22Rv1 (cell line): Measurements from ENCODE around the gene GNB1.

Experiments used
- H3K27ac ChIP-seq: fragments of 450-650 bp; 2 replicates; pipeline ENCODE4 v1.5.1; 2017
- ZFX ChIP-seq: fragments of 450-650 bp; IDR thresholded peaks from 2 replicates; pipeline ENCODE4 v1.6.1; 2017; ENCODE audit warnings: antibody characterized with exemption, borderline replicate concordance
- TF ChIP-seq, protein P1 (sequence below): fragments of 450-650 bp; IDR thresholded peaks from 2 replicates; pipeline ENCODE4 v1.5.1; 2017; ENCODE audit warnings: mild to moderate bottlenecking

GNB1 gene

DNA sequence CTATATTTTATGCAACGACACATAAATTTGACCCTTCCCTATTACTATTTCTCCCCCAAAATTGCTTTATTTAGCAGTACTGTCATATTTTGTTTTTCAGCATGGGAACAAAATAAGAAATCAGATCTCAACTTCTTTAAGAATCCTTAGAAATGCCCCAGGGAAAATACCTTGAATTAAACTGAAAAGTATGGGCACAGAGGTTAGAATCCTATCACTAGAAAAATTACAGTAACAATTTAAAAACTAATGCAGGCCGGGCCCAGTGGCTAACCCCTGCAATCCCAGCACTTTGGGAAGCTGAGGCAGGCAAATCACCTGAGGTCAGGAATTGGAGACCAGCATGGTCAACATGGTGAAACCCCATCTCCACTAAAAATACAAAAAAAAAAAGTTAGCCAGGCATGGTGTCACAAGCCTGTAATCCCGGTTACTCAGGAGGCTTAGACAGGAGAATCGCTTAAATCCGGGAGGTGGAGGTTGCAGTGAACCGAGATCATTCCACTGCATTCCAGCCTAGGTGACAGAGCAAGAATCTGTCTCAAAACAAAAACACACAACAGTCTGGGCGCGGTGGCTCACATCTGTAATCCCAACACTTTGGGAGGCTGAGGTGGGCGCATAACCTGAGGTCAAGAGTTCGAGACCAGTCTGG, 51.4 kb downstream of the GNB1 start:
- TF ChIP-seq, protein P1, sequence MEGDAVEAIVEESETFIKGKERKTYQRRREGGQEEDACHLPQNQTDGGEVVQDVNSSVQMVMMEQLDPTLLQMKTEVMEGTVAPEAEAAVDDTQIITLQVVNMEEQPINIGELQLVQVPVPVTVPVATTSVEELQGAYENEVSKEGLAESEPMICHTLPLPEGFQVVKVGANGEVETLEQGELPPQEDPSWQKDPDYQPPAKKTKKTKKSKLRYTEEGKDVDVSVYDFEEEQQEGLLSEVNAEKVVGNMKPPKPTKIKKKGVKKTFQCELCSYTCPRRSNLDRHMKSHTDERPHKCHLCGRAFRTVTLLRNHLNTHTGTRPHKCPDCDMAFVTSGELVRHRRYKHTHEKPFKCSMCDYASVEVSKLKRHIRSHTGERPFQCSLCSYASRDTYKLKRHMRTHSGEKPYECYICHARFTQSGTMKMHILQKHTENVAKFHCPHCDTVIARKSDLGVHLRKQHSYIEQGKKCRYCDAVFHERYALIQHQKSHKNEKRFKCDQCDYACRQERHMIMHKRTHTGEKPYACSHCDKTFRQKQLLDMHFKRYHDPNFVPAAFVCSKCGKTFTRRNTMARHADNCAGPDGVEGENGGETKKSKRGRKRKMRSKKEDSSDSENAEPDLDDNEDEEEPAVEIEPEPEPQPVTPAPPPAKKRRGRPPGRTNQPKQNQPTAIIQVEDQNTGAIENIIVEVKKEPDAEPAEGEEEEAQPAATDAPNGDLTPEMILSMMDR: no peak
- no peak for TF ChIP-seq ZFX
- no peak overlapping the region for H3K27ac ChIP-seq

DNA sequence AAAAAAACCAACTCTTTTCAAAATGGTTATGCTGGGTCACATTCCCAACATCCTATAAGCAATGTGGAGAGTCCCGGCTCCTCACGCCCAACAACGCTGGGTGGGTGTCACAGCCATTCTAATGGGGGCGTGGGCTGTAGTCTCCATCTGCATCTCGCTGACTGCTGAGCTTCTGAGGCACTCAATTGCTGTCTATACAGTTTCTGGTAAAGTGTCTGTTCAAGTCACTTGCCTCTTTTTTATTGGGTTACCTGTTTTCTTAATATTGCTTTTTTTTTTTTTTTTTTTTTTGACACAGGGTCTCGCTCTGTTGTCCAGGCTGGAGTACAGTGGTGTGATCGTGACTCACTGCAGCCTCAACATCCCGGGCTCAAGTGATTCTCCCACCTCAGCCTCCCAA, 54.8 kb downstream of the GNB1 start:
- no peak overlapping the region for H3K27ac ChIP-seq
- TF ChIP-seq ZFX: no peak
- TF ChIP-seq, protein P1: no peak

DNA sequence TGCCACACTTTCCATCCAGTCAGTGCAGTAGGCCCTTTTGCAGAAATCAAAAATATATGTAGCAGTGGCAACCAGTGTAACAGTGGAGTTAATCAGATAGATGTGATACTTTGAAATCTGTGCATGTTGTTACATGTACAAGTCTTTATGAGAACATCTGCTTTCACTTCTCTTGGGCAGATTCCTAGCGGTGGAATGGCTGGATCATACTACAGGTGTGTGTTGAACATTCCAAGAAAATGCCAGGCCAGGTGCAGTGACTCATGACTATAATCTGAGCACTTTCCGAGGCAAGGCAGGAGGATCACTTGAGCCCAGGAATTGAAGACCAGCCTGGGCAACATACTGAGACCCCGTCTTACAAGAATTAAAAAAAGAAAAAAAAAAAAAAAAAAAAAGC, 55.3 kb downstream of the GNB1 start:
- no peak overlapping the region for H3K27ac ChIP-seq
- TF ChIP-seq, protein P1: no peak
- no peak for TF ChIP-seq ZFX

DNA sequence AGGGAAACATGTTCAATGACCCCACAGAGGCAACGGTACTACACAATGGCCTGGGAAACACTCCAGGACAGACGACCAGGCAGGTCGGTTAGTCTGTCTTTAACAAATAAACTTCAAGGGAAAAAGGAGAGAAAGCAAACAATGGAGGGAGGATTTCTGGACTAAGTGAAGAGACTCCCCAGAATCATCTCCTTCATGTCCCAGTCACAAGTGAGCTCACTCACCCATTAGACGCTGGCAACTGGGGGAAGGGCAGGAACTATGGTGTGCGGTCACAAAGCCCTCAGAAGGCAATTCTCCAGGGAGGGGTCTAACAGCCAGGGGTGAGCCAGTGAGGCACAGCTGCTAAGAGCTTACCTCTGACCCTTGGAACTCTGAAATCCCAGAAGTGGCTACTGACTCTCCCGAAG, 57.0 kb downstream of the GNB1 start:
- TF ChIP-seq, protein P1: no peak
- TF ChIP-seq ZFX: no peak
- H3K27ac ChIP-seq: no peak overlapping the region

DNA sequence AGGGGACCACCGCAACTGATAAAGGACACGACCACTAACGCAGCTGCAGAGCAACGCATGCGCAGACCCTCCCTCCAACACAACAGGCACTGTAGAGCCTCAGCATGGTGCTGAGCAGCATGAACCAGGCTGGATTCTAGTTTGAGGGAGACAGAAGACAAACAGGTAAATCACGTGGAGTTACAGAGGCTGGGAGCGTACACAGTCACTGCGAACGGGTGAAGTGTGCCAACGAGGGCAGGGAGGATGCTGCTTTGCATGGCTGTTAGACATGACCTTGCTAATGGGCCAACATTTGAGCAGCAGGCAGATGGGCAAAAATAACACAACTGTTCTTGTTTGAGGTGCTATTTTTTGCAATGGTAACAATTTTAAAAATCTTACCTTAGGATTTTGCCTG, 57.4 kb downstream of the GNB1 start:
- no peak overlapping the region for H3K27ac ChIP-seq
- TF ChIP-seq, protein P1: no peak
- no peak for TF ChIP-seq ZFX

DNA sequence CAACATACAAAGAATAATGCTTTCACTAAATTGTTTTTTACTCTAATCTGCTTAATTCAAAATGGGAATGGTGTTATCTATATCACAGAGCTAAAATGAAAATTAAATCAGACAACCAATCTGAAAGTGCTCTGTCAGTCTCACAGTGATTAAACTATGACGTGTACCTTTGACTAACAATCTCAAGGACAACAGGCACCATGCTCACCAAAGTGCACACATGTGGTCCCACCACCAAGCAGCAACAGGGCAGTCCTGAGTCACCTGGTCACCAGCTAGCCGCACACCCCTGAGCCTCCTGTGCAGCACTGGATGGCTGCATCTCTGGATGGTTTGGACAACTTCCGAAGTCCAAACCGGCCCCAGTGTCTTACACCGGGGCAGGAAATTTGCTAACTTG, 58.1 kb downstream of the GNB1 start:
- H3K27ac ChIP-seq: no peak overlapping the region
- TF ChIP-seq, protein P1: no peak
- no peak for TF ChIP-seq ZFX

DNA sequence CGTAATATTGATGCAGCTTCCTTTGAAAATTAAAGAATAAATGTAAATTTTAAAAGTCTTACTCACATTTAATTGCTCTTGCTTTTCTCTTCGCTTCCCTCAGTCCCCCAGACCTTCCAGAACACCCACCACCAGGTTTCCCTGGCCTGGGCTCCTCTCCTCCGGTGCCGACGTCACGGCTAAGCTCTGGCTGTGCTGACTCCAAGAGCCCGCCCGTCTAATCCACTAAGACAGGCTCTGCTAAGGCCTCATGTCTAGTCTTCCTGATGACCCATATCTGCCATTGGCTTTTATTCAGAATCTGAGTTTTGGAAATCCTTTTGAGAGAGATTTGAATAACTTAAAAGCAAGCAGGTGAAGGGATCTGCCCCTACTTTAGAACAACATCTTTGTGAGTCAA, 58.7 kb downstream of the GNB1 start:
- no peak overlapping the region for H3K27ac ChIP-seq
- TF ChIP-seq, protein P1: no peak
- no peak for TF ChIP-seq ZFX
